Ureter (tissue), 1 donor: ENCODE results near the gene TMEM131. TPM values are rescaled to one million over a fixed set of nuclear protein-coding genes. Genes with fewer than 3 reads are reported as not detected.

Source experiments
- DNase-seq: peaks from one replicate; pipeline ENCODE4 v3.0.0-alpha.2; 2020; ENCODE audit warnings: low spot score
- total RNA-seq: library from RNA; stranded (reverse); gene quantifications from one replicate; pipeline ENCODE4 v1.2.4, GENCODE V29; 2023
- donor health status: DM: yes; HTN: yes; CAD: no.

Gene TMEM131
- total RNA-seq, 1 donor from 2014 or later, result 67.7 TPM

DNA sequence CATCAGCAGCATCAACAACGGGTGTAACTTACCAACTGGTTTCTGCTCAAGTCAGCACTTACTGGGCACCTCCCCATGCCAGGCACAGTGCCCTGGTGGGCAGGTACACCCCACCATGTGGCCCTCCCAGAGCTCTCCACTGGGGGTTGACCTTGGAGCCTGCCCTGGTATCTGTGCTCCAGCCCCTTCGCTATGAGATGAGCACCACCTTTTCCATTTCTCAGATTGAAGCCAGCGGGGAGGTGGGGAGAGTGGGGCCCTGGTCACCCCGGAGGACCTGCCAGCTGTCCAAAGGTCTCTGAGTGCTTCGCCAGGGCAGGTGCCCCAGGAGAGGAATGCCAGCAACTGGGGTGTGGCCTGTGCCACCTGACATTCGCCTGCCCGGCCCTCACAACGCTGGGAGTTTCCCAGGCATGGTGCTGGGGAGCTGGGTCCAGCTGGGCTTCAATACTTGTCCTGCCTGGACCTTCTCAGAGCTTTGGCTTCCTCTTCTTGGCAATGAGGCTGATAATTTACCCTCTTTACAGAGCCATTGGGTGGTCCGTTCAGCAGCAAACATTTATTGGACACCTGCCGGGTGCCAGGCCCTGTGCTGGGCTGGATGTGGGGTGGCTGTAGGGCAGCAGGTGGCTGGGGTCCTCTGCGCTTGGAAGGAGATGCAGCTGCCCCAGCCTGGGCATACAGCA, 288.2 kb downstream of the TMEM131 start:
- DNase-seq, result no peak

DNA sequence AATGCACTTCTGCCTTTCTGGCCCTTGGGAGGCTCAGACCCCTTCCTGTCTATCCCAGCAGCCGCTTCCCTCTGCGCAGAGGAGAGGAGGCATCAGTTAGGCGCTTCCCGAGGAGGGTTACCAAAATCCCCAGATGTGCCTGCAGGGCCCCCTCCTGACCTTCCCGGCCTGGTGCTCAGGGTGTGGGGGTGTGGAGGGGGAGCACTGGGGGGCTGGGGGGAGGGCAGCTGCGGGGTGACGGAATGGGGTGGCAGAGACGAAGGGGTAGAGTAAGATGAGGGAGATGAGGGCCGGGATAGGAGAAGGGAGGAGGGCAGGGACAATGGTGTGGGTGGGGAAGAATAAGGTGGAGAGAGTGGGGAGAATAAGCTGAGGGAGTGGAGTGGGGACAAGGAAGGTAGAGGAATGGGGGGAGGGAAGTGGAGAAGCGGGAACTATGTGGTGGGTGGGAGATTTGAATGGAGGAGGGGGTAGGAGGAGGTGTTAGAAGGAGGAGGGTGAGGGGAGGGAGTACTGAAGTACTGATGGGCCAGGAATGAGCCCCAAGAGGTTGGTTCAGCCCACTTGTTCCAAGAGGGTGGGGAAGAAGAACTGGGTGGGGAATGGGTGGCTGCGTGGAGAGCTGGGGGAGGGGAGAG, 288.9 kb downstream of the TMEM131 start:
- no peak for DNase-seq

Other genes starting within 250 kb of the TMEM131 start
- 1.7 TPM for gene VWA3B, start 91.2 kb upstream of the TMEM131 start, total RNA-seq